ENCODE measurements around the gene TAS2R38.

Gene TAS2R38

DNA sequence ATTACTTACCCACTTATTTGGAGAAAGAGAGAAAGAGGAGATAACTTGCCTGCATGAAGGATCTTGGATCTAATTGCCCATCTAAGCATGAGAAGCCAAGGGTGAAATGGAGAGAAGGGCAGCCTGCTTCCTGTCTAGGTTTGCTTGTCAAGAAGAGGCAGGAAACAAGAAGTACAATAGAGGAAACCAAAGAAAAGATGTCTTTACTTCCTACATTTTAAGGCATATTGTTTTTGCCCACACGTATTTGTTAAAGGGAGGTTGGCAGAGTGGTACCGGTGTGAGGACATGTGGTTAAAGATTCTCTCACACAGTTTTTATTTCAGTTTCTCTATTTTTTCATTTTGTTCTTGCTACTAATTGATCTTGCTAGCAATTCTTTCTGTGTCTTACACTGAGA is 6.0 kb upstream of the TAS2R38 start:
- peak overlapping the region; percentile 28 to 69 (median 52) for H3K4me2 ChIP-seq
- H3K27me3 ChIP-seq, result no peaks in the 10 kb centered on the region
- H3K4me3 ChIP-seq, result no peak overlapping the region
- no peak overlapping the region; a peak in 1 of 22 replicates for H3K9ac ChIP-seq
- no peak for TF ChIP-seq Cebpa-rat (IDR thresholded peaks at IDR 0.05)
- H3K4me1 ChIP-seq, result peaks cover 16 to 33% (median 28%) of the 10 kb centered on the region in 10 experiments
- H3K27ac ChIP-seq, result peak overlapping the region in 7 of 11 experiments; percentile 30 to 70 (median 59); a peak in 12 of 22 replicates
- no peaks in the 10 kb centered on the region for H4K20me1 ChIP-seq
- H3K36me3 ChIP-seq, result no peaks in the 10 kb centered on the region
- peaks cover 0 to 10% (median 0%) of the 10 kb centered on the region in 11 experiments; a peak in 2 of 22 replicates for H3K9me3 ChIP-seq (replicated peaks in 1 of 11)

DNA sequence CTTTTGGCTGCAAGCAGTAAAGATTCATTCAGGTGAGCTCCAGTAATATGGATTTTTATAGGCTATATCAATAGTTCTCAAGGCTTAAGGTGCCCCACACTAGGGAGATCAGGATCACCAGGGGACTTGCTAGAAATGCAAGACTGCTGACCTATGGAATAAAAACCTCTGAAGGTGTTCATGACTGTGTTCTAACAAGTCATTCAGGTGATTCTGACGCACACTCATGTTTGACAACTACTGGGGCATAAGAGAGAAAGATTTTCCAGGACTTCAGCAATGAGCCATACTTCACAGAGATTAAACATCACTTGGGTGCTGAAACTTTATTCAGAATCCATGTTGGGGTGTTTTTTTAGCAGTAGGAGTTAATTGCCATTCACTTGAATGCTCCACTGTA is 4.8 kb upstream of the TAS2R38 start:
- H3K27ac ChIP-seq, result peak overlapping the region in 1 of 11 experiments; percentile 70; a peak in 1 of 22 replicates
- H4K20me1 ChIP-seq, result no peaks in the 10 kb centered on the region
- H3K4me1 ChIP-seq, result peaks cover 16 to 33% (median 28%) of the 10 kb centered on the region in 10 experiments
- H3K9me3 ChIP-seq (replicated peaks in 1 of 11), result peaks cover 0 to 10% (median 0%) of the 10 kb centered on the region in 11 experiments; a peak in 2 of 22 replicates
- peak overlapping the region in 6 of 11 experiments; percentile 6 to 69 (median 51); a peak in 8 of 22 replicates for H3K4me2 ChIP-seq
- no peaks in the 10 kb centered on the region for H3K36me3 ChIP-seq
- no peak for TF ChIP-seq Cebpa-rat (IDR thresholded peaks at IDR 0.05)
- H3K4me3 ChIP-seq, result no peak overlapping the region
- no peak overlapping the region for H3K9ac ChIP-seq
- no peaks in the 10 kb centered on the region for H3K27me3 ChIP-seq

DNA sequence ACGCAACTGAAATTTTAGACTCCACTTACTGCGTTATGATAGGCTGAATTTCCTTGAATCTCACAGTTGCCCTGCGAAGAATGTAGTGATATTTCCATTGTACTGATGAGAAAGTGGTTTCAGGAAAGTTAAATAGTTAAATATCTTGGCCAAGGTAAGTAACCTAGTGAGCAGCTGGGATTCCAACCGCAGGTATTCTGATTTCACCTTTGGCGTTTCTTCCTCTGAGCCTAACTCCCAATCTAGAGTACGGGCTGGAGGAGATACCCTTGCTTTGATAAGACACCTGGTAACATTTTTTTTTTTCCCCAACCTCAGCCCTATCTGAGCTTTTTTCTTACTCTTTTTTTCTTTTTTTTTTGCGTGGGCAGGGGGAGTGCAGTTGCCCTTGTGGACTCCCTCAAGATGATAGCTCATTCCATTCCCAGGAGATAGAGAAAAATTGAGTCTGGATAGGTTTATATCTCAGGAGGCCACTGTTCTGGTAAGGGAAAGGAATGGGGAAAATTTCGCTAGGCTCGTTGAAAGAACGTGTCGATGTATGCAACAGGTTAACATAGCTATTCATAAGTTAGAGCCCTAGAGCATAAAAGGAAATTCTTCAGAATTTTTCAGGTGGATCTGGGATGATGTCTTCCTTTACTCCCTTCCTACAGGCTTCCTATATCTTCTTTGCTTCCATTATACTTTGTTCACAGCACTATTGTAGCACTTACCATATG is 3.1 kb upstream of the TAS2R38 start:
- no peak for TF ChIP-seq Cebpa-rat (IDR thresholded peaks at IDR 0.05)
- Histone ChIP-seq H3K4me3 (peak overlapping the region in 5 of 10 experiments; percentile 42 to 58 (median 48); a peak in 7 of 20 replicates), H3K27ac (peak overlapping the region in 5 of 11 experiments; percentile 64 to 78 (median 77); a peak in 7 of 22 replicates), H3K36me3 (no peaks in the 10 kb centered on the region), H3K9me3 (replicated peaks in 1 of 11) (peaks cover 0 to 8% (median 0%) of the 10 kb centered on the region in 11 experiments; a peak in 2 of 22 replicates), H3K27me3 (no peaks in the 10 kb centered on the region), H3K4me2 (peak overlapping the region; percentile 64 to 80 (median 71); a peak in 21 of 22 replicates), H4K20me1 (no peaks in the 10 kb centered on the region), H3K9ac (peak overlapping the region in 3 of 11 experiments; percentile 53 to 73 (median 63); a peak in 3 of 22 replicates), H3K4me1 (peaks cover 16 to 39% (median 28%) of the 10 kb centered on the region in 10 experiments)

DNA sequence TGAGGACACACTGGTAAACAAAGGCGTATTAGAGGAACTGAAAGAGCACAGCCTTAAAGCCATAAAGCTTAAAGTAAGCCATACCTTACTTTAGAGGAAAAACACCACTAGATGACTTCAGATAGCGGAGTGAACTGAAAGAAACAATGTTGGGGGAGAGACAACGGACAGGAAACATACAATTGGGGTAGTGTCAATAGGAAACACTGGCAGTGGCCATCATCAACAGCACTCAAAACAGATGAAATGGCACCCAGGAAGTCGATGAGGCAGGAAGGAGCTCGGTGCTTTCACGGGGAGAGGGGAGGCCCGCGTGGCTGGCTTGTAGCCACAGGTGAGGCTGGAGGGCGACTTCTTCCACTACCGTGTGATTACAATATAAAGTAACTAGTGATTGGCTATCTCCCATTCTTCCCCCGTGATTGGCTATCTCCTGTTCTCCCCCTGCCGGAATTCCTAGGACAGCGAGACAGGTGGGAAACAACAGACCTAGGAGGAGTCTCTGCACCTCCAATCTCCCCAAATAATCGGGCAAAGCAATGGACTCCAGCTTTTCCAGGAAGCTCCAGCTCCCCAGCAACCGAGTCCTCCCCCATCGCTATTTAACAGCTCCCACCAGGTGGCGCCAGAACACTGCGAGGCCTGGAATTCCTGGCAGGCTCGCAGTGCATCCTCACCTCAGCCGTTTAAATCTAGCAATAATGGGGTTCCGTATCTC is 2.4 kb upstream of the TAS2R38 start:
- Histone ChIP-seq H4K20me1 (no peaks in the 10 kb centered on the region), H3K4me2 (peak overlapping the region; percentile 64 to 80 (median 71)), H3K9ac (peak overlapping the region; percentile 53 to 73 (median 67); a peak in 19 of 22 replicates), H3K9me3 (replicated peaks in 1 of 11) (peaks cover 0 to 4% (median 0%) of the 10 kb centered on the region in 11 experiments; a peak in 1 of 22 replicates), H3K4me3 (peak overlapping the region; percentile 42 to 58 (median 50)), H3K36me3 (no peaks in the 10 kb centered on the region), H3K27ac (peak overlapping the region; percentile 43 to 78 (median 71)), H3K4me1 (peaks cover 16 to 39% (median 28%) of the 10 kb centered on the region in 10 experiments), H3K27me3 (no peaks in the 10 kb centered on the region)
- no peak for TF ChIP-seq Cebpa-rat (IDR thresholded peaks at IDR 0.05)

DNA sequence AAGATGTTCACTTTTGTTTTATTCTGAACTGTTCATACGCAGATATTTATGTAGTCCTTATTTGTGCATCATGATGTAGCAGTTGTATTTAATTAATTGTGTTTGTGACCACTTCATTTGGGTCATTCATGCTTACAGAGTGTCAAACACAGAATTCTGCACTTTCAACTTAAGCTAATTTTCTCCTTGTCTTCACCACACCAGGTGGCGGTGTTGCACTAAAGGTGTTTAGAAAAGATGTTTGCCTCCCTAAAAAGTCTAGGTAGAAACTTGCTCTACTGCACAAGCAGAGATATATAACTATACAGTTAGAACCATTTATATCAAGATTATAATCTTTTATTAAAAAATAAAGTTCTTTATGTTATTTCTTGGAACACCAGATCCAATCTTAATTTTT is 1.3 kb upstream of the TAS2R38 start:
- Histone ChIP-seq H3K27me3 (no peaks in the 10 kb centered on the region), H3K4me3 (no peak overlapping the region), H3K4me2 (no peak overlapping the region), H3K9me3 (replicated peaks in 1 of 11) (peaks cover 0 to 4% (median 0%) of the 10 kb centered on the region in 11 experiments; a peak in 1 of 22 replicates), H3K27ac (no peak overlapping the region), H3K36me3 (no peaks in the 10 kb centered on the region), H4K20me1 (no peaks in the 10 kb centered on the region), H3K9ac (no peak overlapping the region), H3K4me1 (peaks cover 16 to 38% (median 26%) of the 10 kb centered on the region in 10 experiments)
- TF ChIP-seq Cebpa-rat (IDR thresholded peaks at IDR 0.05), result no peak

DNA sequence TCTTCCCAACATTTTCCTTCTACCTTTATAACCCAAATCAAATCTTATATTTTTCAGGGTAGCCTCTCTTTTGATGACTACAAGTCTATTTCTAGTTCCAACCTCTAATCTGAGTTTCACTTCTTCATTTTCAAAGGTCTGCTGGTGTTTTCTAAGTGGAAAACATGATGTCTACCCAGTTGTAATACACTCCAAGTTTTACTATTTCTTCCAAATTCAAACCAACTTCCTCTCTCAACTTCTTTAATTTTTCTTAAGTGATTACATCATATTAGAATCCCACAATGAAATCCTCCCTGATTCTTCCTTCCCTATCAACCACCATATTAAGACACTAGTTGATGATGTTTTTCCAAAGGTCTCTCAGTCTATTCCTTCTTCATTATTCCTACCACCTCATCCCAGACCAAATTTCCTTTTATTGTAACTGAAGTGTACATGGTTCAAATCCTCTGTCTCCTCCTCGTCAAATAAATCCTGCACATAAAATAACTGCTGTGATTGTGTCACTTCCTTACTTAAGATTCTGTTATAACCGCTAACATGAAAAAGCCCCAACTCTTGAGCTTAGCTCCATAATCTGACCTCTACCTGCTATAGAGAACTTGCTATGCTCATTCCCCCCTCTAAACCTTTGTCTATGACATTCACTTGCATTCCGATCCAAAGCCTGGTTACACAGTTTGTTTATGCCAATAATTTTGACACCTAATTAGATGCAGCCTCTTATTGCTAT is 12.7 kb downstream of the TAS2R38 start:
- no peaks in the 10 kb centered on the region for H3K27me3 ChIP-seq
- H3K36me3 ChIP-seq, result peaks cover 0 to 31% (median 0%) of the 10 kb centered on the region in 11 experiments; a peak in 6 of 22 replicates
- H3K4me3 ChIP-seq, result no peak overlapping the region
- H3K9me3 ChIP-seq (replicated peaks in 1 of 11), result peaks cover 29 to 95% (median 74%) of the 10 kb centered on the region in 11 experiments; a peak in 21 of 22 replicates
- peak overlapping the region; percentile 49 to 78 (median 68); a peak in 20 of 22 replicates for H3K9ac ChIP-seq
- H4K20me1 ChIP-seq, result no peaks in the 10 kb centered on the region
- H3K4me2 ChIP-seq, result peak overlapping the region; percentile 50 to 77 (median 61)
- H3K4me1 ChIP-seq, result peaks cover 27 to 57% (median 42%) of the 10 kb centered on the region in 10 experiments
- H3K27ac ChIP-seq, result peak overlapping the region; percentile 79 to 98 (median 92)
- peak in 2 of 11 experiments; percentile 77 to 87; a peak in 7 of 22 replicates for TF ChIP-seq Cebpa-rat (IDR thresholded peaks at IDR 0.05)

DNA sequence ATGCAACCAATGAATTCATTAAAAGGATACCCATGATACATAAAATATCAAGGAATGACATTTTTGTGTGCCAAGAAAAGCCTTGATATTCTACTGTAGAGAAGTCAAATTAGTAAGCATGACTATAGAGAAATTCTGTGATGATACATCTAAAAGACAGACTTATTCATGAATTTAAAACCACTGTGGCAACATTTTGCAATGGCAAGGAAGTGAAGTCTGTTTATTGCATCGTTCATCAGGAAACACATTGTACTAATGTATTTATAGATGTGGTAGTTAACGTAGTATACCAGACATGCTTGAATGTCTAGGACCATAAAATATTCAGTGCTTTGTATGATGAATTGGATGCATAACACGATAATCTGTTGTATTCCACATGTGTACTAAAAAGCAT is 17.5 kb downstream of the TAS2R38 start:
- peak overlapping the region in 10 of 11 experiments; percentile 59 to 77 (median 66); a peak in 18 of 22 replicates for H3K9ac ChIP-seq
- H3K27ac ChIP-seq, result peak overlapping the region; percentile 74 to 98 (median 92)
- TF ChIP-seq Cebpa-rat (IDR thresholded peaks at IDR 0.05), result peak in 4 of 11 experiments; percentile 52 to 94 (median 80); a peak in 8 of 22 replicates
- H3K4me1 ChIP-seq, result peaks cover 34 to 89% (median 59%) of the 10 kb centered on the region in 10 experiments
- no peaks in the 10 kb centered on the region for H4K20me1 ChIP-seq
- H3K9me3 ChIP-seq (replicated peaks in 1 of 11), result peaks cover 9 to 87% (median 34%) of the 10 kb centered on the region in 11 experiments; a peak in 21 of 22 replicates
- no peak overlapping the region; a peak in 1 of 20 replicates for H3K4me3 ChIP-seq
- peaks cover 0 to 25% (median 0%) of the 10 kb centered on the region in 11 experiments; a peak in 4 of 22 replicates for H3K36me3 ChIP-seq
- peak overlapping the region in 9 of 11 experiments; percentile 5 to 71 (median 48); a peak in 15 of 22 replicates for H3K4me2 ChIP-seq
- H3K27me3 ChIP-seq, result no peaks in the 10 kb centered on the region

DNA sequence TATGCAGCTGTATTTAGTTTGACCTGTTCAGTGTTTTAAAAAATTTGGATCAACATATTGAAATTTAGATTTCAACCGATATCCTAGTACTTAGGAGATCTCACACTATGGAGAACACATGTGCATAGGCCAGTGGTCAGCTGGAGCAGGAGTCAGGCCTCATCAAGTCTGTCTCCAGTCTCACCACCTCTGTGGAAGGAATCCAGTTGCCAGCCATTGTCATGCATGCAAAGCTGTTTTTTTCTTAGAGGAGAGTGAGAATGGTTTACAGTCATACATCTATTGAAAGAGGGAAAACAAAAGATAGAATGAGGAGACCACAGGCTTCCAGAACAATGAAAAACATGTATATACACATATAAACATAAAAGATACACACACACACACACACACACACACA is 19.2 kb downstream of the TAS2R38 start:
- Histone ChIP-seq H3K36me3 (peaks cover 0 to 24% (median 0%) of the 10 kb centered on the region in 11 experiments; a peak in 4 of 22 replicates), H3K9ac (peak overlapping the region in 3 of 11 experiments; percentile 9 to 29 (median 26); a peak in 4 of 22 replicates), H3K9me3 (replicated peaks in 1 of 11) (peaks cover 9 to 86% (median 28%) of the 10 kb centered on the region in 11 experiments; a peak in 21 of 22 replicates), H3K4me2 (peak overlapping the region in 6 of 11 experiments; percentile 2 to 31 (median 18); a peak in 6 of 22 replicates), H3K4me1 (peaks cover 27 to 92% (median 61%) of the 10 kb centered on the region in 10 experiments), H3K4me3 (no peak overlapping the region), H3K27me3 (no peaks in the 10 kb centered on the region), H3K27ac (peak overlapping the region in 10 of 11 experiments; percentile 57 to 98 (median 92); a peak in 20 of 22 replicates), H4K20me1 (no peaks in the 10 kb centered on the region)
- no peak for TF ChIP-seq Cebpa-rat (IDR thresholded peaks at IDR 0.05)
